ENCODE measurements around the gene GRIK2.

DNA sequence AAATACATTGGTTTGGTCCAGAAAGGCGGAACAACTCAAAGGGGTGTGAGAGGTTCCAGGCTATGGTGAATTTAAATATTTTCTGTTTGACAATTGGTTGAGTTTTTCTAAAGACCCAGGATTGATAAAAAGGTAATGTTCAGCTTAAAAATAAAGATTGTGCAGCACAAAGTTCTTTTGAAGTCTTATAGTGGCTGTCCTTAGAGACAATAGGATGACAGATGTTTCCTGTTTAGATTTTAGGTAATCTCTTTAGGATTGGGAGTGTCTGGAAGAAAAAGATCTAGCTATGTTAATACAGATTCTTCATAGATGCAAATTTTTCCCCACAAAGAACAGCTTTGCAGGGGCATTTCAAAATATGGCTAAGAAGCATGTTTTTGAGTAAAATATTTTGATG, 119.7 kb downstream of the GRIK2 start:
- TF ChIP-seq, protein P1, sequence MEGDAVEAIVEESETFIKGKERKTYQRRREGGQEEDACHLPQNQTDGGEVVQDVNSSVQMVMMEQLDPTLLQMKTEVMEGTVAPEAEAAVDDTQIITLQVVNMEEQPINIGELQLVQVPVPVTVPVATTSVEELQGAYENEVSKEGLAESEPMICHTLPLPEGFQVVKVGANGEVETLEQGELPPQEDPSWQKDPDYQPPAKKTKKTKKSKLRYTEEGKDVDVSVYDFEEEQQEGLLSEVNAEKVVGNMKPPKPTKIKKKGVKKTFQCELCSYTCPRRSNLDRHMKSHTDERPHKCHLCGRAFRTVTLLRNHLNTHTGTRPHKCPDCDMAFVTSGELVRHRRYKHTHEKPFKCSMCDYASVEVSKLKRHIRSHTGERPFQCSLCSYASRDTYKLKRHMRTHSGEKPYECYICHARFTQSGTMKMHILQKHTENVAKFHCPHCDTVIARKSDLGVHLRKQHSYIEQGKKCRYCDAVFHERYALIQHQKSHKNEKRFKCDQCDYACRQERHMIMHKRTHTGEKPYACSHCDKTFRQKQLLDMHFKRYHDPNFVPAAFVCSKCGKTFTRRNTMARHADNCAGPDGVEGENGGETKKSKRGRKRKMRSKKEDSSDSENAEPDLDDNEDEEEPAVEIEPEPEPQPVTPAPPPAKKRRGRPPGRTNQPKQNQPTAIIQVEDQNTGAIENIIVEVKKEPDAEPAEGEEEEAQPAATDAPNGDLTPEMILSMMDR (IDR thresholded peaks at IDR 0.05) = no peak
- TF ChIP-seq POLR2A (IDR thresholded peaks at IDR 0.05) (no peak), EP300 (IDR thresholded peaks at IDR 0.05) (no peak)

Measured in tibial nerve (tissue), 4 donors.